Measurements from ENCODE around the gene DMBX1.

Gene DMBX1

GRCh38 chr1:46508757-46509156, 19.1 kb downstream of the DMBX1 start:
- DNase-seq = no peak

GRCh38 chr1:46510341-46510997, 20.8 kb downstream of the DMBX1 start:
- DNase-seq = no peak

- DNase-seq = no peak
These were observed 21.3 kb downstream of the DMBX1 start for GRCh38 chr1:46510998-46511365.

GRCh38 chr1:46512135-46512791, 22.6 kb downstream of the DMBX1 start:
- DNase-seq = no peak

- DNase-seq = no peak
These were observed 23.2 kb downstream of the DMBX1 start for GRCh38 chr1:46512792-46513190.

- DNase-seq = no peak
These were observed 23.9 kb downstream of the DMBX1 start for GRCh38 chr1:46513536-46513935.

- no peak for DNase-seq
These were observed 25.9 kb downstream of the DMBX1 start for GRCh38 chr1:46515576-46515975.

- DNase-seq = no peak
These were observed 26.7 kb downstream of the DMBX1 start for GRCh38 chr1:46516200-46516950.

GRCh38 chr1:46517010-46517600, 27.5 kb downstream of the DMBX1 start:
- DNase-seq = no peak

GRCh38 chr1:46517932-46518498, 28.4 kb downstream of the DMBX1 start:
- no peak for DNase-seq

- no peak for DNase-seq
These were observed 29.6 kb downstream of the DMBX1 start for GRCh38 chr1:46519209-46519608.

GRCh38 chr1:46520063-46520911, 30.7 kb downstream of the DMBX1 start:
- no peak for DNase-seq

GRCh38 chr1:46521414-46521813, 31.8 kb downstream of the DMBX1 start:
- DNase-seq = no peak

GRCh38 chr1:46522184-46522968, 32.7 kb downstream of the DMBX1 start:
- DNase-seq = peak; percentile 57

GRCh38 chr1:46522969-46523320, 33.3 kb downstream of the DMBX1 start:
- DNase-seq = no peak

GRCh38 chr1:46523496-46524353, 34.1 kb downstream of the DMBX1 start:
- no peak for DNase-seq

- no peak for DNase-seq
These were observed 35.2 kb downstream of the DMBX1 start for GRCh38 chr1:46524843-46525242.

GRCh38 chr1:46525253-46525983, 35.8 kb downstream of the DMBX1 start:
- DNase-seq = no peak

- DNase-seq = no peak
These were observed 36.5 kb downstream of the DMBX1 start for GRCh38 chr1:46526013-46526690.
